GM19239 (cell line): ENCODE data around the gene SERPINA6.
"Not testable (repeated sequence)": the region's sequence is repeated elsewhere in the genome, so short reads cannot be mapped to it uniquely, and the experiment has no call there.

Experiments used
- DNase-seq: peaks from one replicate; pipeline ENCODE4 v3.0.0; 2011; ENCODE audit warnings: low spot score; ENCODE audit not compliant: insufficient read length
- FAIRE-seq: peaks from 2 replicates; lab custom pipeline; 2011; peaks lifted over from hg19 to GRCh38; lab: Jason Lieb, UNC

Gene SERPINA6

DNA sequence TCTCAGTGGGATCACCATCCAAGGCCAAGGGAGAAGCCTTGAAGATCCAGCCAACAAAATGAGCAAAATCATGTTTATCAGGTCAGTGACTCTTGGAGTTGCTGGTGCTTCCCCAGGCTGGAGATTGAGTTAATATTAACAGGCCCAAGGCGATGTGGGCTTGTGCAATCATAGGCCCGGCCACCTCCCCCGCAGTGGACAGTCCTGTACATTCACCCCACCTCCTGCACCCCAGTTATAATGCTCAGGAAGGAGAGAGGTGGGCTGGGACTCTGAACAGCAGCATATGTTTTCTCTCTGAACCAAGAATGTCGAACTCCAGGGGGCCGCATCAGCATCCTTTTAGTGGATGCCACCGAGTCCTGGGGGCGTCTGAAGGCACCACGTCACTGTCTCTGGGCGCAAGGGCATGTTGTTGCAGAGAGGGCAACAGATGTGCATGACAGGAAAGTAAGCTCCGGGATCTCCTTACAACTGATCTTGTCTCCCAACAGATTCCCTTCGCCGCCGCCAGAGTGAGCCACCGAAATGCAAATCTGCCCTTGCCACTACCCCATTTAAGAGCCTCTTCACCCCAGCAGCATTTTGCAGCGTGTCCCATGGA is 32.2 kb upstream of the SERPINA6 start:
- FAIRE-seq (no peak), DNase-seq (no peak)

DNA sequence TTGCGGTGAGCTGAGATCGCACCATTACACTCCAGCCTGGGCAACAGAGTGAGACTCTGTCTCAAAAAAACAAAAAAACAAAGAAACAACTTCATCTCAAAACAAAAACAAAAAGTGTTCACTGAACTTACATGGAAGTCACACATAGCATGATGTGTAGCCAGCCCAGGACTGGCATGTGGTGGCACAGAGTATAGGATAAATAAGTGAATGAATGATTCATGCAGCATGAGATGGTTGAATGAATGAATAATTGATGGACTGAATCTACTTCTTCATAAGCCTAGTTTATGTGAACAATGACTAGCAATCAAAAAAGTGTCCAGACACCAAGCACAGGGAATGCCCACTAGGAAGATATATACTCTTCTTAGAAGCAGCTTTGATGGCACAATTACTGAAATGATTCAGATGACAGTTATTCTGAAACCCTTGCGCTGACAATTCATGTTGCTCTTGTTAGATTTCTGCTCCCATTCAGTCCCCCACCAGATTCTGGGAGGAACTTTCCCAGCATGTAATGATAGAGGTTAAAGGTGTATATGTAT is 31.6 kb upstream of the SERPINA6 start:
- no peak for FAIRE-seq
- DNase-seq = no peak

- FAIRE-seq, DNase-seq: not testable (repeated sequence)
Measured at GRCh38 chr14:94354190-94354589, 31.1 kb upstream of the SERPINA6 start.

- DNase-seq (no peak), FAIRE-seq (no peak)
Measured at GRCh38 chr14:94349276-94349675, 26.1 kb upstream of the SERPINA6 start.

- DNase-seq (no peak), FAIRE-seq (no peak)
Measured at GRCh38 chr14:94348836-94349235, 25.7 kb upstream of the SERPINA6 start.

GRCh38 chr14:94346841-94347240 is 23.7 kb upstream of the SERPINA6 start:
- FAIRE-seq (no peak), DNase-seq (no peak)

DNA sequence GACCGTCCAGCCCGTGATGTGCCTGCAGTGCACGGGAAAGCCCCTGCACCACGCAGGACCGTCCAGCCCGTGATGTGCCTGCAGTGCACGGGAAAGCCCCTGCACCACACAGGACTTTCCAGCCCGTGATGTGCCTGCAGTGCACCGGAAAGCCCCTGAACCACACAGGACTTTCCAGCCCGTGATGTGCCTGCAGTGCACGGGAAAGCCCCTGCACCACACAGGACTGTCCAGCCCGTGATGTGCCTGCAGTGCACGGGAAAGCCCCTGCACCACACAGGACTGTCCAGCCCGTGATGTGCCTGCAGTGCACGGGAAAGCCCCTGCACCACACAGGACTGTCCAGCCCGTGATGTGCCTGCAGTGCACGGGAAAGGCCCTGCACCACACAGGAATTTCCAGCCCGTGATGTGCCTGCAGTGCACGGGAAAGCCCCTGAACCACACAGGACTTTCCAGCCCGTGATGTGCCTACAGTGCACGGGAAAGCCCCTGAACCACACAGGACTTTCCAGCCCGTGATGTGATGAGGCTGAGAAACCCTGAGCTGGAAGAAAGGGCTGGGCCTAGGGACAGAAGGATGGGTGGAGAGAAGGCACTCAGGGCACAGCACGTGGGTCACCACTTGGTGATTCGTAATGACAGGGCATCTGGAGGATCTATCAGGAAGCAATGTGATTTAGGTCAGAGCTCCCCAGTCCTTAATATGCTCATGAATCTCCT is 23.1 kb upstream of the SERPINA6 start:
- not testable (repeated sequence) for DNase-seq, FAIRE-seq

- DNase-seq (no peak), FAIRE-seq (no peak)
Measured at GRCh38 chr14:94345344-94346064, 22.4 kb upstream of the SERPINA6 start.

GRCh38 chr14:94344389-94344788 is 21.3 kb upstream of the SERPINA6 start:
- DNase-seq = no peak
- FAIRE-seq = no peak

GRCh38 chr14:94343238-94344005 is 20.3 kb upstream of the SERPINA6 start:
- no peak for FAIRE-seq
- no peak for DNase-seq

DNA sequence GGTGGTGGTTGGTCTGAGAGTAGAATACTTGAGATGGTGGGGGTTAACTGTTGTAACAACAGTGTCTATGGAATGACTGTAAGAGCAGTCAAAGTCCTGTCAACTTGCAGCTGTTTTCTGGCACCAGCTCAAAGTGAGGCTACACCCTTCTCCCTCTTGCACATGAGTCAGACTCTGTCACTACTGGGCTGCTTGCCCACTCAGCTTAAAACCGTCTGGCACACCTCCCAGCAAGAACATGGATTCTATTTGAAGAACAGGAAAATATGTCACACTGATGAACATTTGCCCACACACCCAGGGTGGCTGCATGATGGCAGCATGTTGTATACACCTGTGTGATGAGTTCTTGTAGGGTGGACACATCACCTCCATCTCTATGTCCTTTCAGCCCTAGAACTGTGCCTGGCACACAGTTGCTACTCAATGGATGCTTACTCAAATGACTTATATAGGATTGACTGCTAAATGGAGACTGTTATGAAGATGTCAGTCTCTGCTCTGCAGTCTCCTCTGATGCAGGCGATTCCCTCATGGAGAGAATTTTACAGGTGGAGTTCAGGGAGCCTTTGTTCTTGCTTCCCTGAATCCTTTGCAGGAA is 19.3 kb upstream of the SERPINA6 start:
- DNase-seq (no peak), FAIRE-seq (no peak)

GRCh38 chr14:94341656-94342333 is 18.7 kb upstream of the SERPINA6 start:
- FAIRE-seq = no peak
- no peak for DNase-seq

DNA sequence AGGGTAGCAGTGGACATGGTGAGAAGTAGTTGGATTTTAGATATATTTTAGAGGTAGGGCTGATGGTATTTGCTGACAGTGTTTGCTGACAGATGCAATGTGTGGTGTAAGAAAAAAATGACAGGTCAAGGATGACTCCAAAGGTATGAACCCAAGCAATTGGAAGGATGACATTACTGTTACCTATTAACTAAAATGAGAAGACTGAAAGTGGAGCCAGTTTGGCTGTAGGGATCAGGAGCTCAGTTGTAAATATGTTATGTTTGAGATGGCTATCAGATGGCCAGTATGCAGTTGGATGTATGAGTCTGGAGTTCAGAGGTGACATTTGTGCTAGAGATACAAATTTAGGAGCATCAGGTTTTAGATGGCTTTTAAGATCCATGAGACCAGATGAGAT is 17.4 kb upstream of the SERPINA6 start:
- FAIRE-seq (no peak), DNase-seq (no peak)

DNA sequence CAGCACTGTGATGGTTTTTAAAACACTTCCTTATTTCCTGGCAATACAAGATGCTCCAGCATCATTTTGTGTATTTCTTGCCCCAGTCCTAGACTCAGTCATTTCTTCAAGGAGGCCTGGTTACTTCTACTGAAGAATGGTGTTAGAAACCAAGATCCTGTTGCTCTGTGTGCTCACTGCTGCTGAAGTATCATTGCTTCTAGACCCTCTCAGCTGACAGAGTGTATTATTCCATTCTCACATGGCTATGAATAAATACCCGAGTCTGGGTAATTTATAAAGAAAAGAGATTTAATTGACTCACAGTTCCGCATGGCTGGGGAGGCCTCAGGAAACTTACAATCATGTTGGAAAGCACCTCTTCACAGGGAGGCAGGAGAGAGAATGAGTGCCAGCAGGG is 14.9 kb upstream of the SERPINA6 start:
- no peak for FAIRE-seq
- DNase-seq = no peak

DNA sequence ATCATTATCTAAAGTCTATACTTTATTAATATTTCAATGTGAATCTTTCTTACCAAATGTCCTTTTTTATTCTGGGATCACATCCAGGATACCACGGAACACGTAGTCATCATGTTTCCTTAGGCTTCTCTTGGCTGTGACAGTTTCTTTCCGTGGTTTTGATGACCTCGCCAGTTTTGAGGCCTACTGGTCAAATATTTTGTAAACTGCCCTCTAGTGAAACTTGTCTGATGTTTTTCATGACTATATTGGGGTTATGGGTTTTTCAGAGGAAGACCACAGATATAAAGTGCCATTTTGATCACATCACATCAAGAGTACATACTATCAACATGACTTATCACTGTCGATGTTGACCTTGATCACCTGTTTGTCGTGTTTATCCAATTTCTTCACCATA is 14.1 kb upstream of the SERPINA6 start:
- FAIRE-seq (no peak), DNase-seq (no peak)

DNA sequence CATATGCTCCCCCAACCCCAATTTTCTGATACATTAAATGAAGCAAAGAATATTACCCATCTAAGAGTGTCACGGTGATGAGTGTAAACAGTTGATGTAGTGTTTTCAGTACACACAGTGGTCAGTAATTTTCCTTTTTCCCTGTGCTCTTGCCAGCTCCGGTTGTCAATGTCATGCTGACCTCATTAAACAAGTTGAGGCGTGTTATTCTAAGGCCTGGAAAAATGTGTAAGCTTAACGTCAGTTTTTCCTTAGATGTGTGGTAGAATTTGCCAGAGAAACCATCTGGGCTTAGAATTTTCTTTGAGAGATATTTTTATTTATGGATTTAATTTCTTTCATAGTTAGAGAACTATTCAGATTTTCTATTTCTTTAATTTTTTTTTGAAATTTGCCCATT is 11.7 kb upstream of the SERPINA6 start:
- FAIRE-seq = no peak
- no peak for DNase-seq

DNA sequence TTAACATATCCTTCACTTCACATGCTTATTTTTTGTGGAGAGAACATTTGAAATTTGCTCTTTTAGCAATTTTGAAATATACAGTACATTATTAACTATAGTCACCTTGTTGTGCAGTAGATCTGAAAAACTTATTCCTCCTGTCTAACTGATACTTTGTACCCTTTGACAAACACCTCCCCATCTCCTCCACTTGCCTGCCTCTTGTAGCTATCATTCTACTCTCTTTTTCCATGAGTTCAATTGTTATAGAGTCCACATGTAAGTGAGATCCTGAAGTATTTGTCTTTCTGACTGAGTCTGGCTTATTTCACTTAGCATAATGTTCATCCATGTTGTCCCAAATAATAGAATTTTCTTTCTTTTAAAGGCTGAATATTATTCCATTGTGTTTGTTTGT is 9.5 kb upstream of the SERPINA6 start:
- FAIRE-seq = no peak
- no peak for DNase-seq

GRCh38 chr14:94332063-94332583 is 9.0 kb upstream of the SERPINA6 start:
- no peak for DNase-seq
- no peak for FAIRE-seq

DNA sequence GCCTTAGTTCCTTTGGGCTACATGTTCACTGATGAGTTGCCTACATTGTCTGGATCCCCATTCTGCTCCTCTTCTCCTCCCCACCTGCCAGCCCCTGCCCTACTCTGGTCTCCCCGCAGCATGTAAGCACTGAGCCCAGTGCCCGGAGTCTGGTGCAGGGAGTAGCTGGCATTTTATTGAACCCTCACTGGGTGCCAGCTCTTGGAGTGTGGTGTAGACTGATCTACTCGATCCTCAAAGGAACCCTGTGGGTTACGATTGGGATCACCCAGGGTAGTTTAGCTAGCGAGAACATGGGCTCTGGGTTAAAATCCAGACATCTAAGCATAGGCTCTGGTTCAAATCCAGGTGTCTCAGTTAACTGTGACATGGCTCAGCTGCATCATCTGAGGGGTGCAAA is 8.3 kb upstream of the SERPINA6 start:
- DNase-seq = no peak
- FAIRE-seq = no peak
